Endodermal cell (in vitro differentiated cells): ENCODE results near the gene RNF125. TPM values are rescaled to one million over a fixed set of nuclear protein-coding genes. Genes with fewer than 3 reads are reported as not detected.
"Not testable (repeated sequence)": the region's sequence is repeated elsewhere in the genome, so short reads cannot be mapped to it uniquely, and the experiment has no call there.

ENCODE experiments used
- DNase-seq: peaks from one replicate; pipeline ENCODE4 v3.0.0-alpha.2; 2017
- H3K27ac ChIP-seq: 2 replicates; pipeline ENCODE4 v1.5.1; 2013; ENCODE audit warnings: mild to moderate bottlenecking, low read depth, low read length, moderate library complexity
- H3K27me3 ChIP-seq: 2 replicates; pipeline ENCODE4 v1.6.1; 2013; ENCODE audit warnings: mild to moderate bottlenecking, low read length, moderate library complexity; ENCODE audit not compliant: insufficient read depth, control insufficient read depth, poor library complexity, severe bottlenecking
- H3K36me3 ChIP-seq: 2 replicates; pipeline ENCODE4 v1.7.0; 2013; ENCODE audit warnings: mild to moderate bottlenecking, low read length, moderate library complexity; ENCODE audit not compliant: control insufficient read depth, insufficient read depth
- H3K4me1 ChIP-seq: one replicate; pipeline ENCODE4 v1.7.0; 2013; ENCODE audit warnings: low read length; ENCODE audit not compliant: control insufficient read depth, insufficient read depth
- H3K4me3 ChIP-seq: 2 replicates; pipeline ENCODE4 v1.5.1; 2013; ENCODE audit warnings: mild to moderate bottlenecking, low read length, moderate library complexity
- H3K9ac ChIP-seq: 2 replicates; pipeline ENCODE4 v1.6.1; 2013; ENCODE audit warnings: mild to moderate bottlenecking, low read length, moderate library complexity; ENCODE audit not compliant: poor library complexity, severe bottlenecking; ENCODE audit errors: extremely low read depth
- H3K9me3 ChIP-seq: 2 replicates; pipeline ENCODE4 v1.6.1; 2013; ENCODE audit warnings: mild to moderate bottlenecking, low read length, moderate library complexity; ENCODE audit not compliant: control insufficient read depth
- H3K27ac Mint-ChIP-seq: 2 replicates; pipeline ENCODE4 v1.8.0; 2020; ENCODE audit warnings: mixed read lengths
- H3K27me3 Mint-ChIP-seq: 2 replicates; pipeline ENCODE4 v1.8.0; 2021; ENCODE audit warnings: mild to moderate bottlenecking, mixed read lengths; ENCODE audit not compliant: insufficient read depth
- H3K36me3 Mint-ChIP-seq: 2 replicates; pipeline ENCODE4 v1.8.0; 2020; ENCODE audit warnings: low read depth, mixed read lengths
- H3K4me1 Mint-ChIP-seq: 2 replicates; pipeline ENCODE4 v1.8.0; 2020; ENCODE audit warnings: mixed read lengths
- H3K4me3 Mint-ChIP-seq: 2 replicates; pipeline ENCODE4 v1.8.0; 2020; ENCODE audit warnings: mild to moderate bottlenecking, moderate library complexity, mixed read lengths
- H3K9me3 Mint-ChIP-seq: 2 replicates; pipeline ENCODE4 v1.8.0; 2020; ENCODE audit warnings: mild to moderate bottlenecking, mixed read lengths
- CTCF ChIP-seq: fragments of 200-600 bp; sonication (generic); conservative IDR thresholded peaks from 2 replicates; pipeline ENCODE4 v1.5.0; 2021; ENCODE audit warnings: antibody characterized with exemption, mild to moderate bottlenecking
- WGBS, 2 experiments: methylation state at CpG; one replicate each; pipeline versions ENCODE4 v1.1.5 to v1.1.7; 2013; ENCODE audit warnings: missing lambda C conversion rate in 2 of 2, mixed read lengths in 1 of 2; ENCODE audit not compliant: insufficient coverage in 1 of 2, insufficient read length in 1 of 2; 5-methylcytosine and 5-hydroxymethylcytosine counted together
- total RNA-seq, 2 donors: library from RNA; stranded (reverse); fragmentation: NEBNext Ultra II Directional in 1 of 2; extraction: Animal tissue kit (Norgen Biotek cat#: 25700) in 1 of 2; gene quantifications; 2 replicates in 1 of 2; 3 replicates in 1 of 2; pipeline ENCODE4 v1.2.1, GENCODE V29; 2021

RNF125 gene
- total RNA-seq, 2 donors from 2014 or later, result 19.3 to 29.3 TPM

- no peaks in the 10 kb centered on the region for H3K36me3 ChIP-seq
- no peaks in the 10 kb centered on the region for H3K27me3 Mint-ChIP-seq
- no peak overlapping the region for H3K4me3 ChIP-seq
- H3K36me3 Mint-ChIP-seq, result no peaks in the 10 kb centered on the region
- H3K9ac ChIP-seq, result no peak overlapping the region
- H3K9me3 Mint-ChIP-seq, result peaks cover 7% of the 10 kb centered on the region
- no peaks in the 10 kb centered on the region for H3K4me1 Mint-ChIP-seq
- H3K4me1 ChIP-seq, result no peaks in the 10 kb centered on the region
- no peaks in the 10 kb centered on the region for H3K9me3 ChIP-seq
- H3K27ac Mint-ChIP-seq, result no peak overlapping the region
- no peak for TF ChIP-seq CTCF
- 76% methylated on average over 2 of the region's 3 CpGs; no CpG with 5 or more reads in 1 of the 2 experiments for WGBS, 2 experiments
- no peak overlapping the region for H3K4me3 Mint-ChIP-seq
- no peaks in the 10 kb centered on the region for H3K27me3 ChIP-seq
- no peak overlapping the region for H3K27ac ChIP-seq
- DNase-seq, result no peak
These were observed 7.4 kb upstream of the RNF125 start for GRCh38 chr18:32011193-32011592.

GRCh38 chr18:32019251-32019948 lies 775 bp downstream of the RNF125 start:
- peak overlapping the region; percentile 97 for H3K4me3 Mint-ChIP-seq
- Histone ChIP-seq H3K9me3 (peaks cover 14% of the 10 kb centered on the region), H3K27ac (no peak overlapping the region), H3K36me3 (peaks cover 15% of the 10 kb centered on the region), H3K4me3 (peak overlapping the region; percentile 94), H3K4me1 (no peaks in the 10 kb centered on the region), H3K9ac (peak overlapping the region; percentile 97), H3K27me3 (no peaks in the 10 kb centered on the region)
- H3K9me3 Mint-ChIP-seq, result no peaks in the 10 kb centered on the region
- peaks cover 8% of the 10 kb centered on the region for H3K4me1 Mint-ChIP-seq
- WGBS, 2 experiments, result 4 to 8% methylated on average over 9 to 31 of the region's 31 CpGs
- H3K27ac Mint-ChIP-seq, result peak overlapping the region; percentile 98
- DNase-seq, result peak; percentile 78
- peaks cover 12% of the 10 kb centered on the region for H3K36me3 Mint-ChIP-seq
- peaks cover 5% of the 10 kb centered on the region for H3K27me3 Mint-ChIP-seq
- peak; percentile 31 for TF ChIP-seq CTCF

DNA sequence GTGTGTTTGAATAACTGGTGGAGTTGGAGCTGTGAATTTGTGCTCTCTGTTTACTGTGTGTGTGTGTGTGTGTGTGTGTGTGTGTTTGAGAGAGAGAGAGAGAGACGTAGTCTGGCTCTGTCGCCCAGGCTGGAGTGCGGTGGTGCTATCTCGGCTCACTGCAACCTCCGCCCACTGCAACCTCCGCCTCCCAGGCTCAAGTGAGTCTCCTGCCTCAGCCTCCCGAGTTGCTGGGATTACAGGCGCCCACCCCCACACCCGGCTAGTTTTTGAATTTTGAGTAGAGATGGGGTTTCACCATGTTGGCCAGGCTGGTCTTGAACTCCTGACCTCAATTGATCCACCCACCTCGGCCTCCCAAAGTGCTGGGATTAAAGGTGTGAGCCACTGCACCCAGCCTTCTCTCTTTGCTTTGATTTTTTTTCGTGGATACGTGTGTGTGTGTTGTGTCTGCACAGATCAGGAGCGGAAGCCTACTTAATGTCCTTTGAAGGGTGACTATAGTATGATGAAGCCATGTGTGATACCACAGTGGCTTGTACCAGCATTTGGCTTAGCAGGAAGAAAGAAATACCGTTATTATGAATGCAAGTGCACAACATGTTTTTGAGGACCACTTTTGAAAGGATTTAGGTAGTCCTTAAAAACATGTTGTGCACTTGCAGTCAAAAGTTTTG lies 1.5 kb downstream of the RNF125 start:
- Mint-ChIP-seq H3K4me3 (peak overlapping the region; percentile 97), H3K27ac (peak overlapping the region; percentile 98), H3K36me3 (peaks cover 15% of the 10 kb centered on the region)
- Histone ChIP-seq H3K9me3 (peaks cover 15% of the 10 kb centered on the region), H3K36me3 (peaks cover 21% of the 10 kb centered on the region), H3K4me3 (peak overlapping the region; percentile 94), H3K9ac (peak overlapping the region; percentile 97)
- H3K4me1 Mint-ChIP-seq, H3K27me3 ChIP-seq, H3K27ac ChIP-seq, H3K27me3 Mint-ChIP-seq, H3K9me3 Mint-ChIP-seq, H3K4me1 ChIP-seq: not testable (repeated sequence)
- 77 to 92% methylated on average over 7 to 14 of the region's 14 CpGs for WGBS, 2 experiments
- DNase-seq, result peak; percentile 56
